WTC11 (cell line): ENCODE measurements around the gene ACSF2.

Experiments
- HMGXB4 ChIP-seq: sonication (generic); formaldehyde crosslinking; IDR thresholded peaks from 2 replicates; pipeline ENCODE4 v1.8.1; 2023; ENCODE audit warnings: mild to moderate bottlenecking, moderate library complexity, missing genetic modification reagents
- MAX ChIP-seq: sonication (generic); formaldehyde crosslinking; IDR thresholded peaks from 2 replicates; pipeline ENCODE4 v1.8.0; 2022; ENCODE audit warnings: mild to moderate bottlenecking, missing genetic modification reagents
- RELA ChIP-seq: sonication (generic); formaldehyde crosslinking; IDR thresholded peaks from 2 replicates; pipeline ENCODE4 v1.8.1; 2022; ENCODE audit warnings: missing genetic modification reagents, mild to moderate bottlenecking, borderline replicate concordance
- SMAD3 ChIP-seq: sonication (generic); formaldehyde crosslinking; IDR thresholded peaks from 2 replicates; pipeline ENCODE4 v1.8.0; 2022; ENCODE audit warnings: missing genetic modification reagents, mild to moderate bottlenecking, borderline replicate concordance
- TCF7 ChIP-seq: sonication (generic); formaldehyde crosslinking; IDR thresholded peaks from 2 replicates; pipeline ENCODE4 v1.8.0; 2022; ENCODE audit warnings: mild to moderate bottlenecking, low read depth, missing genetic modification reagents, moderate library complexity
- ZBTB43 ChIP-seq: sonication (generic); formaldehyde crosslinking; IDR thresholded peaks from 2 replicates; pipeline ENCODE4 v1.8.1; 2023; ENCODE audit warnings: mild to moderate bottlenecking, missing genetic modification reagents
- TF ChIP-seq, protein P1 (sequence below): fragments of 200-600 bp; IDR thresholded peaks from 2 replicates; pipeline ENCODE4 v1.8.0; 2022; ENCODE audit warnings: antibody characterized with exemption
- TF ChIP-seq, protein P2 (sequence below): sonication (generic); formaldehyde crosslinking; IDR thresholded peaks from 2 replicates; pipeline ENCODE4 v1.8.1; 2022; ENCODE audit warnings: low read depth, missing genetic modification reagents, borderline replicate concordance
- TF ChIP-seq, protein P3 (sequence below): sonication (generic); formaldehyde crosslinking; IDR thresholded peaks from 2 replicates; pipeline ENCODE4 v1.8.0; 2022; ENCODE audit warnings: mild to moderate bottlenecking, missing genetic modification reagents

DNA sequence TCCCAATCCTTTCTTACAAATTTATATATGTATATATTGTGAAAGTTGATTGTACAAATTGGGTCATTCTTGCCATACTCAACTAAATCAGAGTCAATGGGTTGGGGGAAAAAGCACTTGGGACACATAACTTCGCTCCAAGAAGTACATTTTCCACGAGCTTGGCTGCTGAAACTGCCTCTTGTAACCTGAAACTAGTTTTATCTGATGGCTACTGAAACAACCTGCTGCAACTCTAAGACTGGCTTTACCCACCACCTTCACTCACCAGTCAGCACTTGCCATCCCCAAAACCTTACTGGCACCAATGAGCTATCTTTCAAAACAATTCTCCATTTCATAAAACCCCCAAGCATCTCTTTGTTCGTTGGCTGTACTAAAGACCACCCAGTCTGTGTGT is 67.7 kb downstream of the ACSF2 start:
- TF ChIP-seq, protein P1, sequence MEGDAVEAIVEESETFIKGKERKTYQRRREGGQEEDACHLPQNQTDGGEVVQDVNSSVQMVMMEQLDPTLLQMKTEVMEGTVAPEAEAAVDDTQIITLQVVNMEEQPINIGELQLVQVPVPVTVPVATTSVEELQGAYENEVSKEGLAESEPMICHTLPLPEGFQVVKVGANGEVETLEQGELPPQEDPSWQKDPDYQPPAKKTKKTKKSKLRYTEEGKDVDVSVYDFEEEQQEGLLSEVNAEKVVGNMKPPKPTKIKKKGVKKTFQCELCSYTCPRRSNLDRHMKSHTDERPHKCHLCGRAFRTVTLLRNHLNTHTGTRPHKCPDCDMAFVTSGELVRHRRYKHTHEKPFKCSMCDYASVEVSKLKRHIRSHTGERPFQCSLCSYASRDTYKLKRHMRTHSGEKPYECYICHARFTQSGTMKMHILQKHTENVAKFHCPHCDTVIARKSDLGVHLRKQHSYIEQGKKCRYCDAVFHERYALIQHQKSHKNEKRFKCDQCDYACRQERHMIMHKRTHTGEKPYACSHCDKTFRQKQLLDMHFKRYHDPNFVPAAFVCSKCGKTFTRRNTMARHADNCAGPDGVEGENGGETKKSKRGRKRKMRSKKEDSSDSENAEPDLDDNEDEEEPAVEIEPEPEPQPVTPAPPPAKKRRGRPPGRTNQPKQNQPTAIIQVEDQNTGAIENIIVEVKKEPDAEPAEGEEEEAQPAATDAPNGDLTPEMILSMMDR, result no peak
- TF ChIP-seq HMGXB4 (CRISPR knock-in tag) (no peak), SMAD3 (CRISPR knock-in tag) (no peak), ZBTB43 (no peak), RELA (CRISPR knock-in tag) (no peak), MAX (CRISPR knock-in tag) (no peak), TCF7 (CRISPR knock-in tag) (no peak)
- TF ChIP-seq, protein P2, sequence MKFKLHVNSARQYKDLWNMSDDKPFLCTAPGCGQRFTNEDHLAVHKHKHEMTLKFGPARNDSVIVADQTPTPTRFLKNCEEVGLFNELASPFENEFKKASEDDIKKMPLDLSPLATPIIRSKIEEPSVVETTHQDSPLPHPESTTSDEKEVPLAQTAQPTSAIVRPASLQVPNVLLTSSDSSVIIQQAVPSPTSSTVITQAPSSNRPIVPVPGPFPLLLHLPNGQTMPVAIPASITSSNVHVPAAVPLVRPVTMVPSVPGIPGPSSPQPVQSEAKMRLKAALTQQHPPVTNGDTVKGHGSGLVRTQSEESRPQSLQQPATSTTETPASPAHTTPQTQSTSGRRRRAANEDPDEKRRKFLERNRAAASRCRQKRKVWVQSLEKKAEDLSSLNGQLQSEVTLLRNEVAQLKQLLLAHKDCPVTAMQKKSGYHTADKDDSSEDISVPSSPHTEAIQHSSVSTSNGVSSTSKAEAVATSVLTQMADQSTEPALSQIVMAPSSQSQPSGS, result no peak
- TF ChIP-seq, protein P3, sequence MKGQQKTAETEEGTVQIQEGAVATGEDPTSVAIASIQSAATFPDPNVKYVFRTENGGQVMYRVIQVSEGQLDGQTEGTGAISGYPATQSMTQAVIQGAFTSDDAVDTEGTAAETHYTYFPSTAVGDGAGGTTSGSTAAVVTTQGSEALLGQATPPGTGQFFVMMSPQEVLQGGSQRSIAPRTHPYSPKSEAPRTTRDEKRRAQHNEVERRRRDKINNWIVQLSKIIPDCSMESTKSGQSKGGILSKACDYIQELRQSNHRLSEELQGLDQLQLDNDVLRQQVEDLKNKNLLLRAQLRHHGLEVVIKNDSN (CRISPR knock-in tag), result no peak
